Body of pancreas (tissue), 4 donors: Measurements from ENCODE around the gene A1CF.

Source experiments
- POLR2A ChIP-seq, 3 donors: fragments of 450-650 bp; IDR thresholded peaks; one replicate each; pipeline ENCODE4 v1.6.1; 2016; ENCODE audit warnings: antibody characterized with exemption in 3 of 3, mild to moderate bottlenecking in 2 of 3
- TF ChIP-seq, protein P1 (sequence below), 7 experiments: fragments of 450-650 bp in 4 of 7; fragments of 200-600 bp in 3 of 7; sonication (generic) in 3 of 7; IDR thresholded peaks; one replicate each; pipeline ENCODE4 v1.5.1; 2016 to 2019; ENCODE audit warnings: antibody characterized with exemption in 7 of 7

DNA sequence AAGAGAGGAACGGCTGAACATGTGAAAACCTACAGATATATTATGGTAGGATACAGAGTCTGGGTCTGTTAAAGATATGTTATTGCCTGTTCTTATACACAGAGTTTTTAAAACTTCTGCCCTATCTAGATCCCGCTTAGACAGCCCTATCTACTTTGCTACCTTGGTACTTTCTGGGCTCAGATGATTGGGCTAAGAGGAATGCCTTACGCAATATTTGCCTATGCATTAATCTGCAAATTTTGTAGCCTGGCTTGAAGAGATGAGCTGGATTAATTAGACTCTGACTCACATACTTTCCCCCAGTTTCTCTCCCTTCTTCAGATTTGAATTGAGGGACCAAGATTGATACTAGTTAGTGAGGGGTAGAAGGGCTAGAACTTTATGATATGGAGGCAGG, 33.6 kb upstream of the A1CF start:
- TF ChIP-seq, protein P1, sequence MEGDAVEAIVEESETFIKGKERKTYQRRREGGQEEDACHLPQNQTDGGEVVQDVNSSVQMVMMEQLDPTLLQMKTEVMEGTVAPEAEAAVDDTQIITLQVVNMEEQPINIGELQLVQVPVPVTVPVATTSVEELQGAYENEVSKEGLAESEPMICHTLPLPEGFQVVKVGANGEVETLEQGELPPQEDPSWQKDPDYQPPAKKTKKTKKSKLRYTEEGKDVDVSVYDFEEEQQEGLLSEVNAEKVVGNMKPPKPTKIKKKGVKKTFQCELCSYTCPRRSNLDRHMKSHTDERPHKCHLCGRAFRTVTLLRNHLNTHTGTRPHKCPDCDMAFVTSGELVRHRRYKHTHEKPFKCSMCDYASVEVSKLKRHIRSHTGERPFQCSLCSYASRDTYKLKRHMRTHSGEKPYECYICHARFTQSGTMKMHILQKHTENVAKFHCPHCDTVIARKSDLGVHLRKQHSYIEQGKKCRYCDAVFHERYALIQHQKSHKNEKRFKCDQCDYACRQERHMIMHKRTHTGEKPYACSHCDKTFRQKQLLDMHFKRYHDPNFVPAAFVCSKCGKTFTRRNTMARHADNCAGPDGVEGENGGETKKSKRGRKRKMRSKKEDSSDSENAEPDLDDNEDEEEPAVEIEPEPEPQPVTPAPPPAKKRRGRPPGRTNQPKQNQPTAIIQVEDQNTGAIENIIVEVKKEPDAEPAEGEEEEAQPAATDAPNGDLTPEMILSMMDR (IDR thresholded peaks at IDR 0.05), result no peak
- TF ChIP-seq POLR2A (IDR thresholded peaks at IDR 0.05), result no peak
